CD4-positive, alpha-beta T cell treated with Interleukin-6 for 4 hours (primary cell): ENCODE data around the gene KCNE1.
A peak's percentile ranks its signal among the peaks of the same experiment; 100 is the strongest.

Experiments
- DNase-seq: peaks from one replicate; pipeline ENCODE4 v3.0.0-alpha.2; 2020; ENCODE audit warnings: mixed read lengths

Gene KCNE1

DNA sequence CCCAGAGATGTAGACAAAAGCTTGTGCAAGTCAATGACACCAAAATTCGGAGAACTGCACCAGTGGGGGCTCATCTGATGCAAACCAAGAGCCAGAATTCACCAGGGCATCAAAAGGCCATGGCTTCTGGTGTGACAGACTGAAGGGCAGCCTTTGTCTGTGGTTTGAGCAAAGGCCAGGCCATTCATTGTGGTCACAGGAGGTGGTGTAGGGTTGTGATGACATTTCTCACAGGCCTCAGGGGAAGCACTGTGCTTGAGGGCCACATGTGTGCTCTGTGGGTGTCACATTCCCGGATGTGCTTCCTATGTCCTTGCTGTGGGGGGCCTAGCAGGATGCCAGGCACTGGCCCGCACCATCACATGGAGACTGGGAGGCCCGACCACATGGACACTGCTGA is 22.5 kb upstream of the KCNE1 start:
- no peak for DNase-seq

DNA sequence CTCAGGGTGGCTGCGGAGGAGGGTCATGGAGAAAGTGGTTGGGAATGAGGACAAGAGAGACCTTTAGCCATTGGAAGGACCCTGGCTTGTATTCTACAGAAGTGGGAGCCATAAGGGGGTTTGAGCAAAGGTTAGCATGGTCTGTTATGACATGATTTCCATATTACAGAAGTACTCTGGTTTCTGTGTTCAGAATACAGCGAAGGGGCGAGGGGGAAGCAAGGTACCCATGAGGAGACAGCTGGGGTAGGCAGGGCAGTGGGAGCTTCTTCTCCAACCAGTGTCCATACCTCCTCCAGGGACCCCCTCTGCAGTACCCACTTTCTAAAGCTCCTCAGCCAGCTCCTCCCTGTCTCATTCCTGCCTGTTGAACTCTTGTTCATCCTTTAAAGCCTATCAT is 21.9 kb upstream of the KCNE1 start:
- no peak for DNase-seq

- DNase-seq = no peak
These were observed 19.4 kb upstream of the KCNE1 start for GRCh38 chr21:34531399-34531798.

- no peak for DNase-seq
These were observed 18.3 kb upstream of the KCNE1 start for GRCh38 chr21:34530261-34530660.

GRCh38 chr21:34528131-34528561 is 16.1 kb upstream of the KCNE1 start:
- no peak for DNase-seq

DNA sequence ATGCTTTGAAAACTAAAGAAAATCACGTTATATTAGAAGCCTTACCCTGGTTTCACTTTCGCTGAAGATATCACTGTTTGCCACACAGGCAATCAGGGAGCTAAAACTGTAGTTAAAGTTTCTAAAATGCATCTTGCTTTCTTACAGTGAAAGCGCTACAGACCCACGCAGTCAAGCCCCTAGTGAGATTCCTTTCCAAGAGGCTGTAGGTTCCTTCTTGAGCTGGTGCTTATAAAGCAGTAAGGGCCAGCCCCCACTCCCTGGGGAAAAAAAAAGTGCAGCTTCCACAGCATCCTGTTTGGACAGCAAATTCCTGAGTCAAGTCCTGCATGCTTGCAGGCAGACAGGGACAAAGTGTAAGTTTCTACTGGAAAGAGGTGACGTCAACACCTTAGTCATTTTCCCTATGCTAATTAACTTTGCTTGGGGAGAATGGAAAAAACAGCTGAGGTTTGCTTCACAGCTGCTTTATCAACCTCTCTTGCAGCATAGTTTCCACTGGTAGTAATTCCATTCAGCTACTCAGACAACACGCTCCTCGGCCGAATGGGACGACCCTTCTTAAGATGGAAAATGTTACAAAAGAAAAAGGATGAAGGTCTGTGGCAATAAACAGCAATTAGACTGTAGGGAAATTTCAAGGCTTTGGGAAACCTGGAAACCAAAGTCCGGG is 14.7 kb upstream of the KCNE1 start:
- DNase-seq = no peak

DNA sequence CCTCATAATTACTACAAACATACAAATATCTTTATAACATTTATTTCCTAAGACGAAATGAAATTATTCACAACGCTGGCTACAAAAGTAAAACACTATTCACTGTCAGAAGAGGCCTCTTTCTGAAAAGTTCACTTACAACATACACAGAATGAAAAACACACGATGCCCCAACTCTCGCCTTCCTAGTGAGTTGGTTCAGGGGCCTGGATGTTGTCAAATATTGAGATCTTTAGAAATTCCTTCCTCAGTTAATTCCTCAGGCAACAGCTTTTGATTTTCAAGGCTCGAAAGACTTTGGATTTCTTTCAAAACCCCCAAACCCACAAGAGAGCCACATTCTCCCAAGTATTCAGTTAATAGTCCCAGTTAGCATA is 14.2 kb upstream of the KCNE1 start:
- DNase-seq = no peak

DNA sequence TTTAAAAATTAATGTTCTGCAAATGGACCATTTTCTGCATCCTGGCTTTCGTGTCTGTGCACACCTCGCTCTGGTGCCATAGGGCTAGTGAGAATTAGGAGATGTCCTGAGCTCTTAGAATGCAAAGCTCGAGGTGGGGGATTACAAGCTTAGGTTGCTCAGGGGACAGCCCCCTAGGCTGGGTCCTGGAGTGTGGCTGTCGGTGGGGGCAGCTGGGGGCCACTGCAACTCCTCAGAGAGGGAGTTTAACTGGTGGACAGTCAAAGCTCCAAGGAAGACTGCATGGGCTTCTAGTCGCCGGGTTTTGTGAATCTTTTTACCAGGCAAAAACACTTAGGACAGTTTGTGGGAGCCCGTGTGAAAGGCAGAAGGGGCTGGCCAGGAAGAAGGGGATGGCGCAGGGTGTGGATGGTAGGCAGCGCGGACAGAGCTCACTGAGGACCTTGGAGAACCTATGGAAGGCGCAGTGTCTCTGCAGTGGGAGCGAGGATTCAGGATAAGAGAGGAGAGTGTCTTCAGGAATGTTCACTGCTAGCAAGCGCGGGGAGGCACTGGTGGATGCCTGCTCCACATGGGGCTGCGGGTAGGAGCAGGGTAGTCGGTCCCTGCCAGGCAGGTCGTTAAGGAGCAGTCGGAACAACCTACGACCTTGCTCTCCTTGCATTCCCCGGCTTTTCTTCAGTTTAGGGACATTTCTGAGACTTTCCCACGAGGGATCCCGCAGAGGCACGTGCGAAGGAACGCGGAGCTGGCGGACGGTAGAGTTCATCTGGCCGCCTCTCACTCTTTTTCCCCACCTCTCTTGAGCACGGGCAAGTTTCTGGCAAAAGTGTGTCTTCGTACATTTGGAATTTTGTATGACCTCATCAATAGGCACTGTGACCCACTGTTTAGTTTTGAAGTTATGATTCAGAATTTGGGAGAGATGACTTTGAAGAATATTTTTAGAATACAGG is 12.9 kb upstream of the KCNE1 start:
- no peak for DNase-seq

GRCh38 chr21:34523019-34523555 is 11.1 kb upstream of the KCNE1 start:
- DNase-seq = no peak

- no peak for DNase-seq
These were observed 10.3 kb upstream of the KCNE1 start for GRCh38 chr21:34522284-34522683.

GRCh38 chr21:34521561-34521960 is 9.6 kb upstream of the KCNE1 start:
- DNase-seq = no peak

GRCh38 chr21:34520764-34521508 is 8.9 kb upstream of the KCNE1 start:
- DNase-seq = no peak

- no peak for DNase-seq
These were observed 8.3 kb upstream of the KCNE1 start for GRCh38 chr21:34520281-34520680.

DNA sequence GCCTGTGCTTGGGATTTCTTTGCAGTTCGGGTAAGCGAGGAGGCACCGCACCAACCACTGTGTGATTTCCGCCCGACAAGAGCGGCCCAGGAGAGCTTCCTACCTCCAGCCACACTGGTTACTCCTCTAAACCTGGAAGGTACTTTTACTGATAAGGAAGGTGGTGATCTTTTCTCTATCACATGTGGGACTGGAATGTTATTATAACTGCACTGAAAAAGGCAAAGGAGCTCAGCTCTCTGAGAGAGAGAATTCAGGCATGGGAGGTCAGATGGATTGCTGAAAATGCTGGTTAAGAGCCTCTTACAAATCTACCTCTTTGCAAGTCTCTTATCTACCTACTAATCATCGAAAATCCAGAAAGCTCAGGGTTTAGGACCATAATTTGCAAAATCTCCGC is 7.7 kb upstream of the KCNE1 start:
- DNase-seq = no peak

DNA sequence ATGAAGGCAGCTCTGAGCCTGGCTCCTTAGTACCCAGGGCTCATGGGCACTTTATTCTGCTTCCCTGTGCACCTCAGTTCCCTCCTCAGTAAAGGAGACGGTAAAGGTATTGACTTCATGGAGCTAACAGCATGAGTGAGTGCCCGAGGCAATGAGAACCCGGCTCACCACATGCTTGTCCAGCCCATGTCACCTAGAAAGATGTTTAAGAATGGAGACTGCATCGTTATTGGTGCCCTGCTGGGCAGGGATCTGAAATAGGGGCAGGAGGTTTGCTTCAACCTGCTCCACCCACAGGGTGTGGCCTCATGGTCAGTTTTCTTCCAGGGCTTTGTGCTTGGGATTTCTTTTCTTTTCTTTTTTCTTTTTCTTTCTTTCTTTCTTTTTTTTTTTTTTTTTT is 7.0 kb upstream of the KCNE1 start:
- DNase-seq = no peak

DNA sequence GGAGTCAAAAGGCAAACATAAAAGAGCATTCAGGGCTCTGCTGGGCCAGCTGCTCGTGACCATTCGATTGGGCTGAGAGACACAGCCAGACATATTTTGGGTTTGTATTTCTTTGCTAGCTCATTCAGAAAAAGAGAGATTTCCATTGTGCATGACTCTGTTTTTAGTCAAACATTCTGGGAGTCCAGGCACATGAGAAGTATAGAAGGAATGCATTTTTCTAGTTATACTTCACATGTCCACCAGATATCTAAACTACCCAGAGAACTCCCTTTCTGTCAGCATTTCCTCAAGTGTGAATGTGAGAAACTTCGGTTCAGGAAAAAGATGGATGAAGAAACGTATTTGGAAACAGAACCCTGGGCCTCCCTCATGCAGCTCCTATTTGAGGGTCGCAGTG is 6.3 kb upstream of the KCNE1 start:
- DNase-seq = no peak

- DNase-seq = peak; percentile 5
These were observed 5.7 kb upstream of the KCNE1 start for GRCh38 chr21:34517491-34518245.

DNA sequence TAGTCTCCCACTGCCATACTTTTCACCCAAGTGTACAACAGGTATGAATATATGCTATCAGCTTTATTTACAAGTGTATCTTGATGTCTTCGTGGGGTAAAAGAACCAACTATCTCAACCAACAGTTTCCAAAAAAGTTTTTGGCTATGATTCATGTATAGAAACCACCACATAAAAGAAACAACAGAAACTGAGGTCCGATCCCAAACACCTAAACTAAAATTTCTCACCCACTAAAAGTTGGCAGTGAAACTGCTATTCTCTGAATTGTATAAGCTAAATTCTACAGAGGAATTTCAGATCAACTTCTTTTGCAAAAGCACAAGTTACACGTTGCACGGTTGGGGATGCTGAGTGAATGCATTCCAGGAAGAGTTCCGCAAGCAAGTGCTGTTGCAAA is 5.0 kb upstream of the KCNE1 start:
- no peak for DNase-seq

DNA sequence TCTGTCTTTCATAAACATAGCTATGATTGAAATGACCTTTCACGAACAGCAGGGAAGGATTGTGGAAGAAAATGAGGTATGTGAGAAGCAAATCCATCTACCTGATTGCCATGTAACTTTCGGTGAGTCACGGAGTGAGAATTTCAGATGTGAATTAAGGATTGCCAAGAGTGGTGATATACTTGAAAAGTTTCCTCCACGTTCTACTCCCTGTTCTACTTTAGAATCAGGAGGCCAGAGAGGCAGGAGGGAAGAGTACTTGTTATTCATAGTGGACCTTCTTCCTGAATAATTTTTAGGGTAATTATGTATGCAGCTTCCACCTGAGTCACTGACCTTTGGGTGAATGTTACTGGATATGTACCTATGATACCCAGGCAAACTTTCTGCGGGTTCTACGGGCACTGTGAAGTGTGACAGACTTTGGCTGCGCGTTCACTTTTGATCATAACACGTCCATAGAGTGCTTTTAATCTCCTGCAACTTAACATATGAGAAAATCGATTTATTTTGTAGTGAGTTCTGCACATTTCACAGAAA is 2.6 kb upstream of the KCNE1 start:
- DNase-seq = no peak

GRCh38 chr21:34513129-34513675 is 1.2 kb upstream of the KCNE1 start:
- no peak for DNase-seq

DNA sequence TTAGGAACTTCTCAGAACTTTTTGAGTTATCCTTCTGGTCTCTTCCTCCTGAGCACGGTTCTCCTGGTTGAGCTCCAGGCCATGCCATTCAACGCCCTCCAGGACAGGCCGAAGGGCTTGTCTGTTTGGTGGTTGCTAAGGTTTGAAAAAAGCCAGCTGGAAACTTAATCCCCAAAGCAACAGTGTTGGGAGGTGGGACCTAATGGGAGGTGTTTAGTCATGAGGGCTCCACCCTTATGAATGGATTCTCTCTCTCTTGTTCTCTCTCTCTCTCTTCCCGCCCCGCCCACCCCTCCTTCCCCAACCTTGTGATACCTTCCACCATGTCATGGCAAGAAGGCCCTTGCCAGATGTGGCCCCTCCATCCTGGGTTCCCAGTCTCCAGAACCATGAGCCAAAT is 829 bp downstream of the KCNE1 start:
- no peak for DNase-seq
